K562 (cell line): Measurements from ENCODE around the gene NBPF4. TPM values are rescaled to one million over a fixed set of nuclear protein-coding genes. Genes with fewer than 3 reads are reported as not detected.

Experiments used
- ARID1B ChIP-seq: fragments of 450-650 bp; IDR thresholded peaks from 2 replicates; pipeline ENCODE4 v1.6.1; 2016; ENCODE audit warnings: antibody characterized with exemption, mild to moderate bottlenecking, inconsistent platforms
- BCOR ChIP-seq: fragments of 450-650 bp; IDR thresholded peaks from 2 replicates; pipeline ENCODE4 v1.6.1; 2016
- E2F6 ChIP-seq, 2 experiments: IDR thresholded peaks; 2 replicates each; pipeline ENCODE4 v1.6.1; 2011; ENCODE audit warnings: borderline replicate concordance in 1 of 2, control low read depth in 1 of 2, low read depth in 1 of 2, low read length in 1 of 2, mild to moderate bottlenecking in 1 of 2, mixed read lengths in 1 of 2, moderate library complexity in 1 of 2; ENCODE audit not compliant: insufficient read depth in 1 of 2, insufficient read length in 1 of 2, poor library complexity in 1 of 2, severe bottlenecking in 1 of 2; ENCODE audit errors: extremely low read depth in 1 of 2
- EP400 ChIP-seq: fragments of 450-650 bp; IDR thresholded peaks from 2 replicates; pipeline ENCODE4 v1.6.1; 2017; ENCODE audit warnings: antibody characterized with exemption, mild to moderate bottlenecking, moderate library complexity
- ESRRA ChIP-seq: fragments of 450-650 bp; IDR thresholded peaks from 2 replicates; pipeline ENCODE4 v1.6.1; 2014; ENCODE audit warnings: low read depth, mild to moderate bottlenecking, moderate library complexity, borderline replicate concordance
- FIP1L1 ChIP-seq: fragments of 200-400 bp; formaldehyde crosslinking; IDR thresholded peaks from 2 replicates; pipeline ENCODE4 v1.6.1; 2018; ENCODE audit warnings: mild to moderate bottlenecking, low read depth, low read length; ENCODE audit not compliant: poor library complexity, severe bottlenecking
- GABPA ChIP-seq: fragments of 200-800 bp; sonication (Bioruptor generic); conservative IDR thresholded peaks from 2 replicates; pipeline ENCODE4 v1.6.1; 2016; ENCODE audit warnings: low read depth, missing genetic modification characterization, missing compliant biosample characterization
- HMBOX1 ChIP-seq: sonication (generic); IDR thresholded peaks from 2 replicates; pipeline ENCODE4 v1.6.1; 2016
- MBD2 ChIP-seq: sonication (generic); IDR thresholded peaks from 2 replicates; pipeline ENCODE4 v1.6.1; 2016; ENCODE audit warnings: low read depth, borderline replicate concordance
- MYBL2 ChIP-seq, 2 experiments: fragments of 450-650 bp in 1 of 2; sonication (generic) in 1 of 2; formaldehyde crosslinking in 1 of 2; IDR thresholded peaks; 2 replicates each; pipeline versions ENCODE4 v1.6.1 to v1.8.1; 2017 to 2022; ENCODE audit warnings: borderline replicate concordance in 1 of 2, inconsistent platforms in 1 of 2, low read depth in 1 of 2, mild to moderate bottlenecking in 1 of 2, missing genetic modification reagents in 1 of 2, moderate library complexity in 1 of 2
- NBN ChIP-seq: fragments of 450-650 bp; IDR thresholded peaks from 2 replicates; pipeline ENCODE4 v1.6.1; 2016; ENCODE audit warnings: low read depth, mild to moderate bottlenecking
- NR4A1 ChIP-seq, 2 experiments: fragments of 250-450 bp in 1 of 2; fragments of 450-650 bp in 1 of 2; sonication (Bioruptor Pico) in 1 of 2; IDR thresholded peaks; 2 replicates each; pipeline versions ENCODE4 v1.4.0 to v1.6.1; 2016 to 2020; ENCODE audit warnings: mild to moderate bottlenecking in 2 of 2, missing compliant biosample characterization in 1 of 2, missing genetic modification characterization in 1 of 2, moderate library complexity in 1 of 2
- NRF1 ChIP-seq, 2 experiments: fragments of 450-650 bp; IDR thresholded peaks in 1 of 2; conservative IDR thresholded peaks in 1 of 2; 2 replicates each; pipeline ENCODE4 v1.6.1; 2014; ENCODE audit warnings: mild to moderate bottlenecking in 2 of 2
- PHF21A ChIP-seq: fragments of 450-650 bp; IDR thresholded peaks from 2 replicates; pipeline ENCODE4 v1.6.1; 2017; ENCODE audit warnings: low read depth, borderline replicate concordance
- PHF8 ChIP-seq: fragments of 200-600 bp; sonication (generic); IDR thresholded peaks from 2 replicates; pipeline ENCODE4 v1.6.1; 2012; ENCODE audit warnings: mixed run types, mild to moderate bottlenecking, inconsistent platforms, low read length, moderate library complexity, borderline replicate concordance
- PHTF2 ChIP-seq: fragments of 250-450 bp; sonication (Bioruptor Pico); IDR thresholded peaks from 2 replicates; pipeline ENCODE4 v1.5.0; 2021; ENCODE audit warnings: mild to moderate bottlenecking
- POLR2A ChIP-seq: fragments of 450-650 bp; conservative IDR thresholded peaks from 2 replicates; pipeline ENCODE4 v1.6.1; 2016
- RBFOX2 ChIP-seq: fragments of 200-400 bp; formaldehyde crosslinking; IDR thresholded peaks from 2 replicates; pipeline ENCODE4 v1.6.1; 2017; ENCODE audit warnings: low read depth, mild to moderate bottlenecking, low read length, moderate library complexity
- TBL1XR1 ChIP-seq, 2 experiments: IDR thresholded peaks; 2 replicates each; pipeline ENCODE4 v1.6.1; 2012; ENCODE audit warnings: improper control_type of control experiment in 2 of 2, low read length in 2 of 2, mild to moderate bottlenecking in 1 of 2
- UBTF ChIP-seq, 2 experiments: IDR thresholded peaks; 2 replicates each; pipeline ENCODE4 v1.6.1; 2012; ENCODE audit warnings: improper control_type of control experiment in 2 of 2, low read depth in 2 of 2, low read length in 2 of 2, borderline replicate concordance in 1 of 2
- ZNF133 ChIP-seq: fragments of 250-450 bp; sonication (Bioruptor Pico); IDR thresholded peaks from 2 replicates; pipeline ENCODE4 v1.4.0; 2020; ENCODE audit warnings: mild to moderate bottlenecking
- polyA plus RNA-seq, 8 experiments: library from polyadenylated mRNA; depleted of rRNA in 4 of 8; stranded (reverse) in 5 of 8; unstranded in 3 of 8; fragments of >200 nt; fragmentation: Nextera tagmentation in 2 of 8; fragmentation: Illumina TruSeq in 1 of 8; extraction: Ambion mirVana in 2 of 8; extraction: Trizol in 1 of 8; gene quantifications; 2 replicates each; pipeline versions ENCODE4 v1.2.1 to v1.2.3, GENCODE V29; 2011 to 2014; ENCODE audit warnings: inconsistent platforms in 1 of 8, missing spikeins in 1 of 8
- total RNA-seq, 7 experiments: library from RNA; depleted of rRNA in 6 of 7; stranded (reverse); fragments of >200 nt in 6 of 7; fragmentation: Illumina TruSeq in 2 of 7; extraction: Trizol in 2 of 7; gene quantifications; 2 replicates each; pipeline versions ENCODE4 v1.2.1 to v1.2.3, GENCODE V29; 2011 to 2021; ENCODE audit warnings: low replicate concordance in 1 of 7

Gene NBPF4
- total and polyA plus RNA-seq, 9 of the 15 experiments (the other 6 are each of a cell fraction or from before 2014, with no cell fraction given): 3.6 to 10.4 (median 5.9) TPM

GRCh38 chr1:108199781-108200686, 43.8 kb downstream of the NBPF4 start, which contains the start of gene SLC25A24 (continued):
- TF ChIP-seq NBN (no peak), ZNF133 (0 out of 2 replicates have a peak, but pooled peaks have one; percentile 52), FIP1L1 (peak; percentile 73), E2F6 (IDR thresholded peaks at IDR 0.05; ENCODE audit: borderline replicate concordance in 1 of 2, extremely low read depth in 1 of 2, insufficient read depth in 1 of 2, insufficient read length in 1 of 2, low read depth in 1 of 2, low read length in 1 of 2, poor library complexity in 1 of 2, severe bottlenecking in 1 of 2) (peak; percentile 48 to 55), TBL1XR1 (IDR thresholded peaks at IDR 0.05; ENCODE audit: low read length in 2 of 2) (no peak), BCOR (peak; percentile 43; the same call in 1 of the 2 replicates), GABPA (peak; percentile 77), NRF1 (conservative IDR thresholded peaks at IDR 0.05 in 1 of 2, IDR thresholded peaks at IDR 0.05 in 1 of 2) (peak in 1 of 2 experiments; percentile 81), MBD2 (peak; percentile 33; the same call in 1 of the 2 replicates), PHF8 (peak; percentile 95), UBTF (IDR thresholded peaks at IDR 0.05; ENCODE audit: borderline replicate concordance in 1 of 2, low read depth in 2 of 2, low read length in 2 of 2) (peak in 1 of 2 experiments; percentile 91; a peak in 2 of 4 replicates), HMBOX1 (no peak), ESRRA (0 out of 2 replicates have a peak, but pooled peaks have one; percentile 7), PHF21A (no peak), NR4A1 (CRISPR knock-in tag; IDR thresholded peaks at IDR 0.05) (peak; percentile 53; the same call in 1 of the 2 replicates), NR4A1 (tag; IDR thresholded peaks at IDR 0.05) (peak; percentile 56; the same call in 1 of the 2 replicates), EP400 (peak; percentile 48; the same call in 1 of the 2 replicates), RBFOX2 (peak; percentile 86), PHTF2 (CRISPR knock-in tag) (no peak), ARID1B (no peak), MYBL2 (IDR thresholded peaks at IDR 0.05; ENCODE audit: low read depth) (no peak), MYBL2 (CRISPR knock-in tag; IDR thresholded peaks at IDR 0.05; ENCODE audit: borderline replicate concordance) (0 out of 2 replicates have a peak, but pooled peaks have one; percentile 29), POLR2A (peak; percentile 77)
